MCF 10A (cell line): Measurements from ENCODE around the gene CYP39A1. TPM values are rescaled to one million over a fixed set of nuclear protein-coding genes. Genes with fewer than 3 reads are reported as not detected.

ENCODE experiments used
- BruUV-seq: library from RNA; stranded (reverse); fragments of 400-500 nt; replicated peaks from 2 replicates; lab custom pipeline; 2021; lab: Mats Ljungman, UMichigan
- CTCF ChIA-PET: fragments of 300-600 bp; sonication (Branson Sonifier 250); formaldehyde crosslinking; extraction: SDS; loops from one replicate; lab custom pipeline; 2021; ENCODE audit warnings: antibody characterized with exemption, inconsistent platforms; lab: Yijun Ruan, JAX
- POLR2A ChIA-PET: fragments of 300-600, 350-650 bp; sonication (Branson Sonifier 250); formaldehyde crosslinking; extraction: SDS; loops from one replicate; lab custom pipeline; 2020; ENCODE audit warnings: antibody characterized with exemption, inconsistent platforms; lab: Yijun Ruan, JAX
- DNase-seq: peaks from one replicate; pipeline ENCODE4 v3.0.0-alpha.2; 2018; ENCODE audit not compliant: unreplicated experiment
- H3K27ac Mint-ChIP-seq: one replicate; pipeline ENCODE4 v1.8.0; 2022; ENCODE audit warnings: mild to moderate bottlenecking, low read depth, mixed read lengths; ENCODE audit not compliant: unreplicated experiment
- H3K27me3 Mint-ChIP-seq: one replicate; pipeline ENCODE4 v1.8.0; 2022; ENCODE audit warnings: mixed read lengths; ENCODE audit not compliant: insufficient read depth, unreplicated experiment
- H3K36me3 Mint-ChIP-seq: one replicate; pipeline ENCODE4 v1.8.0; 2022; ENCODE audit warnings: mild to moderate bottlenecking, moderate library complexity, mixed read lengths; ENCODE audit not compliant: insufficient read depth, unreplicated experiment
- H3K4me1 Mint-ChIP-seq: one replicate; pipeline ENCODE4 v1.8.0; 2022; ENCODE audit warnings: mixed read lengths; ENCODE audit not compliant: insufficient read depth, unreplicated experiment
- H3K4me3 Mint-ChIP-seq: one replicate; pipeline ENCODE4 v1.8.0; 2022; ENCODE audit warnings: mild to moderate bottlenecking, moderate library complexity, mixed read lengths; ENCODE audit not compliant: unreplicated experiment
- H3K9me3 Mint-ChIP-seq: one replicate; pipeline ENCODE4 v1.8.0; 2022; ENCODE audit warnings: mixed read lengths; ENCODE audit not compliant: unreplicated experiment
- intact Hi-C: fragments of 100-400 bp; cut with micrococcal nuclease; formaldehyde crosslinking; loops from 2 replicates; pipeline ENCODE4 v1.14.1; 2022
- total RNA-seq: library from RNA; stranded (reverse); gene quantifications from 2 replicates; pipeline ENCODE4 v1.2.3, GENCODE V29; 2022
- TF ChIP-seq, protein P1 (sequence below): fragments of 200-600 bp; IDR thresholded peaks from one replicate; pipeline ENCODE4 v1.8.0; 2022; ENCODE audit warnings: antibody characterized with exemption, mild to moderate bottlenecking; ENCODE audit not compliant: unreplicated experiment

CYP39A1 gene
- total RNA-seq, 1 experiment from 2014 or later = 7.2 TPM

- H3K27me3 Mint-ChIP-seq = peaks cover under 1% of the 10 kb centered on the region
- no peaks in the 10 kb centered on the region for H3K4me1 Mint-ChIP-seq
- intact Hi-C loops = no loop called here
- ChIA-PET POLR2A (no interaction called here), CTCF (no interaction called here)
- TF ChIP-seq, protein P1, sequence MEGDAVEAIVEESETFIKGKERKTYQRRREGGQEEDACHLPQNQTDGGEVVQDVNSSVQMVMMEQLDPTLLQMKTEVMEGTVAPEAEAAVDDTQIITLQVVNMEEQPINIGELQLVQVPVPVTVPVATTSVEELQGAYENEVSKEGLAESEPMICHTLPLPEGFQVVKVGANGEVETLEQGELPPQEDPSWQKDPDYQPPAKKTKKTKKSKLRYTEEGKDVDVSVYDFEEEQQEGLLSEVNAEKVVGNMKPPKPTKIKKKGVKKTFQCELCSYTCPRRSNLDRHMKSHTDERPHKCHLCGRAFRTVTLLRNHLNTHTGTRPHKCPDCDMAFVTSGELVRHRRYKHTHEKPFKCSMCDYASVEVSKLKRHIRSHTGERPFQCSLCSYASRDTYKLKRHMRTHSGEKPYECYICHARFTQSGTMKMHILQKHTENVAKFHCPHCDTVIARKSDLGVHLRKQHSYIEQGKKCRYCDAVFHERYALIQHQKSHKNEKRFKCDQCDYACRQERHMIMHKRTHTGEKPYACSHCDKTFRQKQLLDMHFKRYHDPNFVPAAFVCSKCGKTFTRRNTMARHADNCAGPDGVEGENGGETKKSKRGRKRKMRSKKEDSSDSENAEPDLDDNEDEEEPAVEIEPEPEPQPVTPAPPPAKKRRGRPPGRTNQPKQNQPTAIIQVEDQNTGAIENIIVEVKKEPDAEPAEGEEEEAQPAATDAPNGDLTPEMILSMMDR = no peak
- BruUV-seq = no TSS peak
- no peak for DNase-seq
- no peak overlapping the region for H3K27ac Mint-ChIP-seq
- no peak overlapping the region for H3K4me3 Mint-ChIP-seq
- no peaks in the 10 kb centered on the region for H3K36me3 Mint-ChIP-seq
- no peaks in the 10 kb centered on the region for H3K9me3 Mint-ChIP-seq
Observed at GRCh38 chr6:46530896-46531295, 121.7 kb downstream of the CYP39A1 start.

DNA sequence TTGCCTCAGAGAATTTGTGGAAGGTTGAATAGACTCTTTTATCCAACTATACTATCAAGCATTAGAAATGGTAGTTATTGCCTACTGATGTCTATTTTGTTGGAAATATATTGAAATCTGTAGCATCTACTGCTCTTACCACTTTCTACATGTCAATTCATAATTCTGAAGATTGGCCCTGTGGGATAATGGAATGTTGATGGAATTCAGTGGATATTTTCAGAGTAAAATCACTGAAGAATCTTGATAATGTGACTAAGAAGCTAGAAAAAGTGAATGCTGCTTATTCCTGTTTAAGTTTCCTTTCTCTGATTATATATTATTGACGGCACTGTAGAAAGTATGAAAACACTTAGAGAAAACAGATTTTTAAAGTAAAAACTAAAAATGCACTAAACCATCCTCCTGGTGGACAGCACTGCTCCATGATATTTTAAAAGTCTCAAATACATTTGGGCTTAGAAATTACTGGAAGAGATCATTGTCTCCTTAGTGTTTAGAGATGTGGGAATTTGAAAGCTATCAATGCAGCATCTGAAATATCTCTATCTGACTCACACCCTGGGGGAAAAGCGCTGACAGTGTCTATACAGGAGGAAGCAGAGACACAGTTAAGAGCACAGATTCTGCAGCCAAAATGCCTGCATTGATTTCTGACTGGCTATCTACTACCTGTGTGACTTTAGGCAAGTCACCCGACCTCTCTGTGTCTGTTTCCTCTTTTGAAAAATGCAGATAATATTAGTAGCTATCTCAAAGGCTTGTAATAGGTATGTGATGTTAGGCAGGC, 123.5 kb downstream of the CYP39A1 start:
- Mint-ChIP-seq H3K4me3 (no peak overlapping the region), H3K9me3 (no peaks in the 10 kb centered on the region), H3K27me3 (peaks cover 11% of the 10 kb centered on the region), H3K4me1 (no peaks in the 10 kb centered on the region), H3K36me3 (no peaks in the 10 kb centered on the region), H3K27ac (no peak overlapping the region)
- no peak for DNase-seq
- POLR2A ChIA-PET = no interaction called here
- intact Hi-C loops = no loop called here
- BruUV-seq = no TSS peak
- CTCF ChIA-PET = interaction anchor here (0.5 kb wide), 1 partner anchor 255 kb away, joined by 3 read pairs; no protein-coding TSS in a partner anchor
- TF ChIP-seq, protein P1 = no peak

DNA sequence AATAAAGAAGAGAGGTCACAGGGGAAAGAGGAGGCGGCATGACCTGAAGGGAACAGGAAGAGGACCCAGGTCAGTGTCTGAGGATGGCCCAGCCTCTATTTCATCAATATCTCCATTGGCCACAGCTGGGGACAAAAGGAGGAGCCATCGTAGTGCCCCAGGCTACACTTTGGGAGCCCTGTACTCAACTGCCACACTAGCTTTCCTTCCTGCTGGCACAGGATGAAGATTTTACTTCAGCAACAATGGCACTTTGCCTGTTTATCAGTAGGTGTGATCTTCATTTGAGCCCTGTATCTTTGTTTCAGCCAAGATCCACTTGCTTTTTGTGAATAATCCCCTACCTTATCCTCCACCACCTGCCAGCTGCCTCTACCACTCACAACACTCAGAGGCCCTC, 126.0 kb downstream of the CYP39A1 start:
- Mint-ChIP-seq H3K27me3 (peaks cover 11% of the 10 kb centered on the region), H3K27ac (no peak overlapping the region), H3K9me3 (no peaks in the 10 kb centered on the region), H3K36me3 (no peaks in the 10 kb centered on the region), H3K4me3 (no peak overlapping the region), H3K4me1 (no peaks in the 10 kb centered on the region)
- BruUV-seq = no TSS peak
- ChIA-PET POLR2A (interaction anchor here (0.7 to 2.0 kb wide), 4 partner anchors 9 to 32 kb away, joined by 3 to 5 read pairs (median 3); no protein-coding TSS in a partner anchor), CTCF (no interaction called here)
- intact Hi-C loops = no loop called here
- DNase-seq = no peak
- TF ChIP-seq, protein P1 = no peak

DNA sequence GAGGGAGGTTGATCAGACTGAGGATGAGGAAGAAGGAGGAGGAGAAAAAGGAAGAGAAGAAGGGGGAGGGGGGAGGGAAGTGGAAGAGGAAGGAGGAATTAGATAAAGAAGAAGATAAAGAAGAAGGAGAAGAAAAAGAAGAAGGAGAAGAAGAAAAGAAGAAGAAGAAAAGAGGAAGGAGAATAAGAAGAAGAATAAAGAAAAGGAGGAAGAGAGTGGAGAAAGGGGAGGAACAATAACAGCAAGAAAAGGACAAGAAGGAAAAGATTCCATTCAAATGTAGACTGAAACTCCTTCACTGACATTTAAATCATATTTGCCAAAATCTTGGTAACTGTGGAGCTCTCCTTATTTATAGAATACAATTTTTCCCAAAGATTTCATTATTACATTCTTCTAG, 127.0 kb downstream of the CYP39A1 start:
- Mint-ChIP-seq H3K4me3 (no peak overlapping the region), H3K27me3 (peaks cover 11% of the 10 kb centered on the region), H3K36me3 (no peaks in the 10 kb centered on the region), H3K27ac (no peak overlapping the region), H3K4me1 (no peaks in the 10 kb centered on the region), H3K9me3 (no peaks in the 10 kb centered on the region)
- CTCF ChIA-PET = interaction anchor here (0.8 kb wide), 1 partner anchor 435 kb away, joined by 4 read pairs; no protein-coding TSS in a partner anchor
- intact Hi-C loops = no loop called here
- DNase-seq = no peak
- TF ChIP-seq, protein P1 = no peak
- POLR2A ChIA-PET = no interaction called here
- BruUV-seq = no TSS peak
